Measurements from ENCODE around the gene GPR107. TPM values are rescaled to one million over a fixed set of nuclear protein-coding genes. Genes with fewer than 3 reads are reported as not detected.

GPR107 gene
- polyA plus RNA-seq, 3 donors: 6.0 to 22.6 (median 6.0) TPM

- H3K36me3 Mint-ChIP-seq: peaks cover 0 to under 1% of the 10 kb centered on the region in 2 donors
- Histone ChIP-seq H3K27ac (ENCODE audit: low read depth in 1 of 2, low read length in 2 of 2) (no peak overlapping the region), H3K36me3 (replicated peaks in 1 of 2; ENCODE audit: control insufficient read depth in 1 of 2, insufficient read depth in 2 of 2, low read length in 2 of 2) (no peaks in the 10 kb centered on the region), H3K9ac (ENCODE audit: insufficient read depth, low read length, poor library complexity, severe bottlenecking) (no peak overlapping the region), H3K79me2 (ENCODE audit: insufficient read depth, low read length) (peaks cover 80% of the 10 kb centered on the region), H3K4me2 (replicated peaks; ENCODE audit: extremely low read depth, low read length, poor library complexity, severe bottlenecking) (no peak overlapping the region), H3K4me1 (ENCODE audit: control insufficient read depth in 1 of 2, insufficient read depth in 2 of 2, low read length in 2 of 2) (peaks cover 30 to 40% of the 10 kb centered on the region in 2 donors), H2AFZ (ENCODE audit: insufficient read depth, low read depth, low read length, poor library complexity, severe bottlenecking) (no peak overlapping the region), H3K27me3 (ENCODE audit: control insufficient read depth in 2 of 2, insufficient read depth in 2 of 2, low read length in 2 of 2) (no peaks in the 10 kb centered on the region), H3K4me3 (replicated peaks in 1 of 3; ENCODE audit: low read depth in 2 of 3, low read length in 3 of 3) (no peak overlapping the region), H4K20me1 (ENCODE audit: insufficient read depth, low read length) (peaks cover 6% of the 10 kb centered on the region), H3K9me3 (replicated peaks in 1 of 2; ENCODE audit: control insufficient read depth in 1 of 2, insufficient read depth in 1 of 2, low read length in 2 of 2) (no peaks in the 10 kb centered on the region)
- DNase-seq: no peak
- no peak for TF ChIP-seq CTCF (IDR thresholded peaks at IDR 0.05)
- H3K4me1 Mint-ChIP-seq: peaks cover 32% of the 10 kb centered on the region
- H3K27ac Mint-ChIP-seq: peak overlapping the region in 6 of 7 donors; percentile 43 to 79 (median 60)
- H3K4me3 Mint-ChIP-seq: peak overlapping the region in 1 of 2 donors; percentile 39
- no peaks in the 10 kb centered on the region for H3K27me3 Mint-ChIP-seq (ENCODE audit: low read depth in 3 of 3)
- no peaks in the 10 kb centered on the region for H3K9me3 Mint-ChIP-seq
- intact Hi-C loops (cut with micrococcal nuclease): no loop called here
These were observed 1.9 kb upstream of the GPR107 start for GRCh38 chr9:130051855-130052254.

- peaks cover 84% of the 10 kb centered on the region for H3K79me2 ChIP-seq (ENCODE audit: insufficient read depth, low read length)
- peak overlapping the region; percentile 55 to 91 for H3K27ac ChIP-seq (ENCODE audit: low read depth in 1 of 2, low read length in 2 of 2)
- H3K4me1 ChIP-seq (ENCODE audit: control insufficient read depth in 1 of 2, insufficient read depth in 2 of 2, low read length in 2 of 2): peaks cover 30 to 39% of the 10 kb centered on the region in 2 donors
- H2AFZ ChIP-seq (ENCODE audit: insufficient read depth, low read depth, low read length, poor library complexity, severe bottlenecking): peak overlapping the region; percentile 96
- Mint-ChIP-seq H3K4me3 (peak overlapping the region; percentile 88), H3K27me3 (ENCODE audit: low read depth in 3 of 3) (no peaks in the 10 kb centered on the region), H3K36me3 (peaks cover 2 to 4% of the 10 kb centered on the region in 2 donors), H3K9me3 (no peaks in the 10 kb centered on the region), H3K27ac (peak overlapping the region; percentile 83 to 95 (median 94)), H3K4me1 (peaks cover 31% of the 10 kb centered on the region)
- no peak for TF ChIP-seq CTCF (IDR thresholded peaks at IDR 0.05)
- DNase-seq: no peak
- H3K9me3 ChIP-seq (replicated peaks in 1 of 2; ENCODE audit: control insufficient read depth in 1 of 2, insufficient read depth in 1 of 2, low read length in 2 of 2): no peaks in the 10 kb centered on the region
- 0% methylated on average over 6 of the region's 9 CpGs for WGBS (ENCODE audit: insufficient coverage)
- intact Hi-C loops (cut with micrococcal nuclease): no loop called here
- H3K4me2 ChIP-seq (replicated peaks; ENCODE audit: extremely low read depth, low read length, poor library complexity, severe bottlenecking): peak overlapping the region; percentile 92
- H3K27me3 ChIP-seq (ENCODE audit: control insufficient read depth in 2 of 2, insufficient read depth in 2 of 2, low read length in 2 of 2): no peaks in the 10 kb centered on the region
- peaks cover 2 to 3% of the 10 kb centered on the region in 2 donors for H3K36me3 ChIP-seq (replicated peaks in 1 of 2; ENCODE audit: control insufficient read depth in 1 of 2, insufficient read depth in 2 of 2, low read length in 2 of 2)
- peak overlapping the region; percentile 96 for H3K9ac ChIP-seq (ENCODE audit: insufficient read depth, low read length, poor library complexity, severe bottlenecking)
- peaks cover 11% of the 10 kb centered on the region for H4K20me1 ChIP-seq (ENCODE audit: insufficient read depth, low read length)
- peak overlapping the region; percentile 63 to 97 (median 86) for H3K4me3 ChIP-seq (replicated peaks in 1 of 3; ENCODE audit: low read depth in 2 of 3, low read length in 3 of 3)
These were observed 600 bp upstream of the GPR107 start for GRCh38 chr9:130053109-130053503.
